Ishikawa (cell line): ENCODE data around the gene ZNF479.
"Not testable (repeated sequence)": the region's sequence is repeated elsewhere in the genome, so short reads cannot be mapped to it uniquely, and the experiment has no call there.

Experiments
- CEBPB ChIP-seq: IDR thresholded peaks from 2 replicates; pipeline ENCODE4 v1.6.1; 2012
- CREB1 ChIP-seq: IDR thresholded peaks from 2 replicates; pipeline ENCODE4 v1.6.1; 2012; ENCODE audit warnings: low read depth
- EGR1 ChIP-seq: IDR thresholded peaks from 2 replicates; pipeline ENCODE4 v1.6.1; 2012
- EP300 ChIP-seq: IDR thresholded peaks from 2 replicates; pipeline ENCODE4 v1.6.1; 2012; ENCODE audit warnings: borderline replicate concordance
- FOXM1 ChIP-seq: IDR thresholded peaks from 2 replicates; pipeline ENCODE4 v1.6.1; 2012; ENCODE audit warnings: low read depth, borderline replicate concordance
- MAX ChIP-seq: IDR thresholded peaks from 2 replicates; pipeline ENCODE4 v1.6.1; 2012
- NFIC ChIP-seq: IDR thresholded peaks from 2 replicates; pipeline ENCODE4 v1.6.1; 2012
- RAD21 ChIP-seq: IDR thresholded peaks from 2 replicates; pipeline ENCODE4 v1.6.1; 2012; ENCODE audit warnings: low read depth
- REST ChIP-seq: IDR thresholded peaks from 2 replicates; pipeline ENCODE4 v1.6.1; 2012; ENCODE audit warnings: low read depth, mild to moderate bottlenecking
- TAF1 ChIP-seq: IDR thresholded peaks from 2 replicates; pipeline ENCODE4 v1.6.1; 2012; ENCODE audit warnings: low read depth, mild to moderate bottlenecking
- TCF12 ChIP-seq: IDR thresholded peaks from 2 replicates; pipeline ENCODE4 v1.6.1; 2012; ENCODE audit warnings: low read depth
- TEAD4 ChIP-seq: IDR thresholded peaks from 2 replicates; pipeline ENCODE4 v1.6.1; 2012
- USF1 ChIP-seq: IDR thresholded peaks from 2 replicates; pipeline ENCODE4 v1.6.1; 2012
- YY1 ChIP-seq: IDR thresholded peaks from 2 replicates; pipeline ENCODE4 v1.6.1; 2012; ENCODE audit warnings: low read depth
- ZBTB7A ChIP-seq: IDR thresholded peaks from 2 replicates; pipeline ENCODE4 v1.6.1; 2012; ENCODE audit warnings: low read depth

ZNF479 gene

GRCh38 chr7:57132336-57132735, at the start of gene ZNF479:
Gene ZNF479 (minus strand): TSS chr7:57132436. CDS start chr7:57132324, 112 bp downstream.
- not testable (repeated sequence) for TF ChIP-seq REST, FOXM1, CREB1

- TF ChIP-seq USF1 (no peak), TCF12 (no peak), TEAD4 (no peak), EP300 (no peak), YY1 (no peak), REST (no peak), FOXM1 (no peak), TAF1 (no peak), MAX (no peak), CREB1 (no peak)
These were observed 49.8 kb upstream of the ZNF479 start for GRCh38 chr7:57182031-57182430.

GRCh38 chr7:57181281-57181680, 49.0 kb upstream of the ZNF479 start:
- TF ChIP-seq YY1 (no peak), CREB1 (no peak), FOXM1 (no peak), REST (no peak), TCF12 (no peak), USF1 (no peak), EGR1 (no peak), NFIC (no peak), TAF1 (no peak), CEBPB (no peak), MAX (no peak), ZBTB7A (no peak), EP300 (no peak), TEAD4 (no peak), RAD21 (no peak)

- TF ChIP-seq NFIC (no peak), CEBPB (no peak), REST (no peak), ZBTB7A (no peak), TCF12 (no peak), USF1 (no peak), YY1 (no peak), MAX (no peak), FOXM1 (no peak), TEAD4 (no peak), TAF1 (no peak), RAD21 (no peak), EP300 (no peak), EGR1 (no peak), CREB1 (no peak)
These were observed 47.7 kb upstream of the ZNF479 start for GRCh38 chr7:57179776-57180415.
